Adrenal gland (tissue), 12 donors: ENCODE data around the gene NTPCR. TPM values are rescaled to one million over a fixed set of nuclear protein-coding genes. Genes with fewer than 3 reads are reported as not detected.

Experiments
- DNase-seq, 7 donors: peaks; one replicate each; pipeline ENCODE4 v3.0.0-alpha.2; 2019 to 2020
- H3K27ac ChIP-seq, 5 donors: fragments of 200-600 bp; sonication (generic) in 4 of 5; 1 replicate in 3 of 5; 2 replicates in 2 of 5; pipeline versions ENCODE4 v1.5.1 to v1.8.0; 2016 to 2020; ENCODE audit warnings: mild to moderate bottlenecking in 1 of 5
- H3K27me3 ChIP-seq: fragments of 200-600 bp; 2 replicates; pipeline ENCODE4 v1.8.0; 2021
- H3K36me3 ChIP-seq, 2 donors: fragments of 200-600 bp; replicated peaks in 1 of 2; 1 replicate in 1 of 2; 2 replicates in 1 of 2; pipeline versions ENCODE4 v1.5.1 to v1.8.0; 2018 to 2022
- H3K4me1 ChIP-seq, 2 donors: fragments of 200-600 bp; replicated peaks in 1 of 2; 1 replicate in 1 of 2; 2 replicates in 1 of 2; pipeline versions ENCODE4 v1.5.1 to v1.8.0; 2018 to 2021
- H3K4me3 ChIP-seq, 4 donors: fragments of 200-600 bp; sonication (generic) in 3 of 4; one replicate each; pipeline ENCODE4 v1.5.1; 2016 to 2018
- H3K9me3 ChIP-seq, 3 donors: fragments of 200-600 bp; sonication (generic) in 1 of 3; replicated peaks in 1 of 3; 1 replicate in 2 of 3; 2 replicates in 1 of 3; pipeline versions ENCODE4 v1.5.1 to v1.8.0; 2016 to 2021
- POLR2A ChIP-seq, 2 donors: fragments of 450-650 bp; IDR thresholded peaks; one replicate each; pipeline ENCODE4 v1.6.1; 2017; ENCODE audit warnings: antibody characterized with exemption in 2 of 2, mild to moderate bottlenecking in 2 of 2, moderate library complexity in 1 of 2
- WGBS, 4 donors: extraction: QIAGEN DNeasy Blood & Tissue Kit in 2 of 4; methylation state at CpG; one replicate each; pipeline versions ENCODE4 v1.1.5 to v1.1.7; 2013 to 2017; 5-methylcytosine and 5-hydroxymethylcytosine counted together
- intact Hi-C, 2 donors: fragments of 100-400 bp; cut with DNase I; formaldehyde crosslinking; loops; one replicate each; pipeline versions ENCODE4 v1.14.1 to v1.15.0; 2022 to 2023
- polyA plus RNA-seq, 3 donors: library from polyadenylated mRNA; stranded (reverse); fragments of 200-250 nt in 2 of 3; fragments of 350-450 nt in 1 of 3; fragmentation: Illumina TruSeq in 1 of 3; extraction: RNeasy Lipid Tissue Mini Kit (QIAGEN cat#74804) in 1 of 3; gene quantifications; one replicate each; pipeline ENCODE4 v1.2.3, GENCODE V29; 2013 to 2014
- total RNA-seq, 9 donors: library from RNA; depleted of rRNA in 4 of 9; stranded (reverse); fragments of >200 nt in 4 of 9; fragments of 120-200 nt in 1 of 9; fragmentation: NEBNext Ultra II Directional in 1 of 9; extraction: Animal tissue kit (Norgen Biotek cat#: 25700) in 1 of 9; gene quantifications; one replicate each; pipeline versions ENCODE4 v1.1.0 to v1.2.4, GENCODE V29; 2013 to 2023
- TF ChIP-seq, protein P1 (sequence below), 6 experiments: fragments of 450-650 bp in 4 of 6; fragments of 200-600 bp in 2 of 6; sonication (generic) in 1 of 6; IDR thresholded peaks; 1 replicate in 5 of 6; 2 replicates in 1 of 6; pipeline versions ENCODE4 v1.5.1 to v1.8.0; 2016 to 2021; ENCODE audit warnings: antibody characterized with exemption in 6 of 6, mild to moderate bottlenecking in 2 of 6, moderate library complexity in 1 of 6
- donor health status: healthy with polysubstance abuse.
- donor health status: Bipolar disorder and iron deficiency.
- donor health status: DM: yes; HTN: yes; CAD: no.
- donor health status: DM: no; HTN: no; CAD: no.
- donor health status: DM: no; HTN: no; CAD: no.
- donor health status: DM: yes; HTN: yes; CAD: no.

The NTPCR gene
- total and polyA plus RNA-seq, 12 donors, result 17.3 to 72.0 (median 57.2) TPM

DNA sequence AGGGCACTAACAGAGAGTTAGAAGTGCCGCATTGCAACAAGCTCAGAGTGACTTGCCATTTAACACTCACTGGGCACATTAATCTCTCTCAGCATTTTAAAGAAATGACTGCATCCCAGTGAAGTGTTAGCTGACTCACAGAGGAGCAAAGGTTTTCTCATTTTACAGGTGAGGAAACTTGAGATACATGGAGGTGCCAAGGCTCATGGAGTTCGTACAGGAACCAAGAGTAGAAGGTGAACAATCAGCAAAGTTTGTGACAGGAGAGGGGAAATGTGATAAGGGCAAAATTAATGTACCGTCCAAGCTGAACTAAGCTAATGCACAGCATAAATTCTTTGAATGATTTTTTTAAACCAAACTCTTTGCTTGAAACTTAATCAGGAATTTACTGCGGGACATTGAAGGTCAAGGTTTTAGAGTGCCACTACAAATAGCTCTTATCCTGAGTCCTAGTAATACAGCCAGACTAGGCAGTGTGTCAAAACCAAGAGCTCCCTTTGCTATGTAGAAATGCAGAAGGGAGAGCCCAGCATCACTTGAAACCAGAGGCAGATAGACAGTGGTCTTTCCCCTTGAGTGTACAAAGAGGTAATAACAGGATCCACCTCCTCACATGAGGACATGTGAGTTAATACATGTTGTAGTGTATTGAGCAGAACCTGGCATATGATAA, 22.4 kb upstream of the NTPCR start:
- H3K27ac ChIP-seq, result peak overlapping the region in 1 of 5 donors; percentile 20
- TF ChIP-seq, protein P1, sequence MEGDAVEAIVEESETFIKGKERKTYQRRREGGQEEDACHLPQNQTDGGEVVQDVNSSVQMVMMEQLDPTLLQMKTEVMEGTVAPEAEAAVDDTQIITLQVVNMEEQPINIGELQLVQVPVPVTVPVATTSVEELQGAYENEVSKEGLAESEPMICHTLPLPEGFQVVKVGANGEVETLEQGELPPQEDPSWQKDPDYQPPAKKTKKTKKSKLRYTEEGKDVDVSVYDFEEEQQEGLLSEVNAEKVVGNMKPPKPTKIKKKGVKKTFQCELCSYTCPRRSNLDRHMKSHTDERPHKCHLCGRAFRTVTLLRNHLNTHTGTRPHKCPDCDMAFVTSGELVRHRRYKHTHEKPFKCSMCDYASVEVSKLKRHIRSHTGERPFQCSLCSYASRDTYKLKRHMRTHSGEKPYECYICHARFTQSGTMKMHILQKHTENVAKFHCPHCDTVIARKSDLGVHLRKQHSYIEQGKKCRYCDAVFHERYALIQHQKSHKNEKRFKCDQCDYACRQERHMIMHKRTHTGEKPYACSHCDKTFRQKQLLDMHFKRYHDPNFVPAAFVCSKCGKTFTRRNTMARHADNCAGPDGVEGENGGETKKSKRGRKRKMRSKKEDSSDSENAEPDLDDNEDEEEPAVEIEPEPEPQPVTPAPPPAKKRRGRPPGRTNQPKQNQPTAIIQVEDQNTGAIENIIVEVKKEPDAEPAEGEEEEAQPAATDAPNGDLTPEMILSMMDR (IDR thresholded peaks at IDR 0.05), result no peak
- no peak for TF ChIP-seq POLR2A (IDR thresholded peaks at IDR 0.05)
- intact Hi-C loops, result no loop called here
- no peaks in the 10 kb centered on the region for H3K9me3 ChIP-seq
- DNase-seq, result peak in 2 of 7 donors; percentile 18 to 38
- peaks cover 0 to 5% of the 10 kb centered on the region in 2 donors for H3K4me1 ChIP-seq
- no peak overlapping the region for H3K4me3 ChIP-seq
- 38 to 49% (median 40%) methylated on average over 4 of the region's 4 CpGs for WGBS, 4 donors
- no peaks in the 10 kb centered on the region for H3K27me3 ChIP-seq
- H3K36me3 ChIP-seq, result no peaks in the 10 kb centered on the region

DNA sequence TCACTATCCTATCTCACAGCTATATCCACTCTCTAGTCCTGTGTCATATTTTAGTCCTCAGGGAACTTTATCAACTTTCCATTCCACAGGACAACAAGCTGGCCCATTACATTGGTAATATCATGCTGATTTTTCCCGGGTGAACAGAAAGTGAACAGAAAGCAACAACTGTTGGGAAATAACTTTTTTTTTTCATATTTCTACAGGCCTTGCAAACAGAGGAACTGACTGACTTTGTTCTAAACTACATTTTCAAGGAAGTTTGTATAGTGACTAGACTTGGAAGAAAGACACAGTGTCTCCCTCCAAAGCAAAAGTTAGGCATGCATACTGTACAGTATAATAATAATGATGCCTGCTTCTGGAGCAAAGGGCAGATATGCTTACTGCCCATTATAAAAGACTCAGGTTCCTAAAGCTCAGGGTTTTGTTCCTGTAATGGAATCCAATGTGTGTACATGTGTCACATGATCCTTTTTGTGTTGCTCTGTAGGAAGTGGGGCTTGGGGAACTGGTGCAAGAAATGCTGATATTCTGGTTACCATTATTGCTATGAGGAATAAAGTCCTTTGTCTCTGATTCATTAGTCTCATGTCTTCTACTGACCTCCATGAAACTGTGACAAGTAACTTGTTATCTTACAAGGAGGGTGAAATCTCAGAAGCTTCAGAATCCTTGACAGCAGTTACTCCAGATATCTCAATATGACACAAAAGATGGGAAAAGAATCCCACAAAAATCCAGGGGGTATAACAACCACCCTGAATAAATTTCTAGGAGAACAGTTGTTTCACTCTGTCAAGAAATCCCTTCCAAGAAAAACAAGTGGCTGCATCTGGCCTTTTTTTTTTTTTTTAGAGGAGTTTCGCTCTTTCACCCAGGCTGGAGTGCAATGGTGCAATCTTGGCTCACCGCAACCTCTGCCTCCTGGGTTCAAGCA, 17.7 kb upstream of the NTPCR start:
- 85 to 89% (median 88%) methylated on average over 3 of the region's 3 CpGs for WGBS, 4 donors
- intact Hi-C loops, result no loop called here

DNA sequence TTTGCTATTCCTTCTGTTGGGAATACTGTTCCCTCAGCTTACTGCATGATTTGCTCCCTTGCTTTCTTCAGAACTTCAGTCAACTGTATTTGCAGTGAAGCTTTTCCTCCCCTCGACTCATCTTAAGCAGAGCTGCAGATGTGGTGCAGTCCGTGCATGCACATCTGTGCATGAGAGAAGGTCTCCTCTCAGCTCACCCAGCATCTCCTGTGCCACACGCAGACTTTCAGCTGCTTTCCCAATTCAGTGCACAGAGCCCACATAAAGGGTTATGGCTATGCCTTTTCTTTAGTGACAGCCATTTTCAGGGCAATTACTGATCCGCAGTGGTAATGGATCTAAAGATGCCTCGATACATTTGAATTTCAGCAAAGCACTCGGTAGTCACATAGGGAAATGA, 13.5 kb upstream of the NTPCR start:
- Histone ChIP-seq H3K27me3 (no peaks in the 10 kb centered on the region), H3K4me1 (no peaks in the 10 kb centered on the region), H3K9me3 (no peaks in the 10 kb centered on the region), H3K4me3 (no peak overlapping the region), H3K36me3 (no peaks in the 10 kb centered on the region), H3K27ac (no peak overlapping the region)
- intact Hi-C loops, result no loop called here
- WGBS, 4 donors, result 86 to 94% (median 90%) methylated on average over 6 of the region's 6 CpGs
- DNase-seq, result no peak
- TF ChIP-seq, protein P1 (IDR thresholded peaks at IDR 0.05), result no peak
- no peak for TF ChIP-seq POLR2A (IDR thresholded peaks at IDR 0.05)

More for the DNA sequence above, 17.7 kb upstream of the NTPCR start:
- Histone ChIP-seq H3K9me3 (no peaks in the 10 kb centered on the region), H3K4me3 (no peak overlapping the region), H3K27ac (no peak overlapping the region), H3K4me1 (peaks cover 0 to under 1% of the 10 kb centered on the region in 2 donors), H3K36me3 (no peaks in the 10 kb centered on the region), H3K27me3 (no peaks in the 10 kb centered on the region)
- no peak for DNase-seq
- no peak for TF ChIP-seq POLR2A (IDR thresholded peaks at IDR 0.05)
- TF ChIP-seq, protein P1 (IDR thresholded peaks at IDR 0.05), result no peak

DNA sequence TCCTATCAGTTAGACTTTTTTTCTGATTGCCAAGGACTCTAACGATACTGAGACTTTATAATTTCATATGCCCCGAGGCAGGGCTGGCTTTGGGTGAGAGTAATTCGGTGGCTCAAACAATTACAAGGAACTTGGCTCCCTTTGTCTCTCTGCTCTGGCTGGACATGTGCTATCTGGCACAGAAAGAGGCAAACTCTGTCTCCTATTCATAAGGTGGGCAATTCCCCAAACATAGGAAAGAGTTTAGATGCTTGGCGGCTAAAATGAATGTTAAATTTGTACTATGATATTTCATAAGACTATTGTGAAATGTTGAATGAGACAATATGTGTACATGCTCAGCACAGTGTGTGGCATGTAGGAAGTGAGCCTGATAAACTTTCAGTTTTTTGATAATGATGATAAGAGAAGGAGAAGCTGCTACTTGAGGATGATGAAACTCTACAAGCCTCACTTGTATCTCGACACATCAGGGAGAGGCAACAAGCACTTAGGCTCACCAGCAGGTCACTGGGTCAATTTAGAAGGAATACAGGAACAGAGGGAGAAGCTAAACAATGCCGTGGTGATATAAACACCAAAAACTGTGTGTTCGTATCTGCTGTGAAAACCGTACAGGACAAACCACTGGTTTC, 12.6 kb upstream of the NTPCR start:
- no peak overlapping the region for H3K27ac ChIP-seq
- DNase-seq, result no peak
- intact Hi-C loops, result no loop called here
- no peaks in the 10 kb centered on the region for H3K27me3 ChIP-seq
- H3K4me1 ChIP-seq, result no peaks in the 10 kb centered on the region
- no peak overlapping the region for H3K4me3 ChIP-seq
- H3K9me3 ChIP-seq, result no peaks in the 10 kb centered on the region
- TF ChIP-seq POLR2A (IDR thresholded peaks at IDR 0.05), result no peak
- TF ChIP-seq, protein P1 (IDR thresholded peaks at IDR 0.05), result no peak
- 58 to 77% (median 63%) methylated on average over 8 of the region's 8 CpGs for WGBS, 4 donors
- no peaks in the 10 kb centered on the region for H3K36me3 ChIP-seq
